Inflammatory macrophage (primary cell): Measurements from ENCODE around the gene PAX8.

Source experiments
- DNase-seq, 2 donors: peaks; one replicate each; pipeline ENCODE4 v3.0.0-alpha.2; 2020 to 2022

The PAX8 gene

DNA sequence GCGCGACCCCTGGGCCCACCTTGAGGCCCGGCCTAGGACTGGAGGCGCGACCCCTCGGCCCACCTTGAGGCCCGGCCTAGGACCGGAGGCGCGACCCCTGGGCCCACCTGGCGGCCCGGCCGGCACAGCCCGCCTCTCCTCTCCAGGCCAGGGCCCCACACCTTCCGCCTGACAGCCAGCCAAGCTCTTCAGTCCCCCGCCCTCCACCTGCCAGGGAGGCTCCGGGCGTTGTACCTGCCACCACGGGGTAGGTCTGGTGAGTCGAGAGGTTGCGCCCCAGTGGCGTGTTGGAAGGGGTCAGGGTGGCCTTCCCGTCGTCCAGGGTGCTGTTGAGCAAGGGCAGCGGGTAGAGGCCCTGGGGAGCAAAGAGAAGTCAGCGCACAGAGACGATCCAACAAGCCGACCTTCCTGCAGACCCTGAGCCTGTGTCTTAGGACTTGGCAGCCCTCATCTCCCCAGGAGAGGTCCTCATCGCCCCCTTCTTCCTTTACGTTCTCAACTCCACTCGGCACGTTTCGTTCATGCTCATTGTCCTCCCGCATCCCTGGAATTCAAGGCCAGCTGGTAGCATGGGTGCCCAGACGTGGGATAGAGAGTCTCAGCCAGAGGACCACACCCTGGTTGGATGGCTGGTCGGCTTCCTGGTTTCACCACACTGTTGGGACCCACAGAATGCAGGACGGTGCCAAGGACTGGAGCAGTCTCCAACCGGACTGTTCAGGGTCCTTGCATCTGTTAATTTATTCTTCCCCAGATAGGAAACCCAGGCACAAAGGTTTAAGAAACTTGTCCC is 42.2 kb downstream of the PAX8 start:
- DNase-seq, result no peak

DNA sequence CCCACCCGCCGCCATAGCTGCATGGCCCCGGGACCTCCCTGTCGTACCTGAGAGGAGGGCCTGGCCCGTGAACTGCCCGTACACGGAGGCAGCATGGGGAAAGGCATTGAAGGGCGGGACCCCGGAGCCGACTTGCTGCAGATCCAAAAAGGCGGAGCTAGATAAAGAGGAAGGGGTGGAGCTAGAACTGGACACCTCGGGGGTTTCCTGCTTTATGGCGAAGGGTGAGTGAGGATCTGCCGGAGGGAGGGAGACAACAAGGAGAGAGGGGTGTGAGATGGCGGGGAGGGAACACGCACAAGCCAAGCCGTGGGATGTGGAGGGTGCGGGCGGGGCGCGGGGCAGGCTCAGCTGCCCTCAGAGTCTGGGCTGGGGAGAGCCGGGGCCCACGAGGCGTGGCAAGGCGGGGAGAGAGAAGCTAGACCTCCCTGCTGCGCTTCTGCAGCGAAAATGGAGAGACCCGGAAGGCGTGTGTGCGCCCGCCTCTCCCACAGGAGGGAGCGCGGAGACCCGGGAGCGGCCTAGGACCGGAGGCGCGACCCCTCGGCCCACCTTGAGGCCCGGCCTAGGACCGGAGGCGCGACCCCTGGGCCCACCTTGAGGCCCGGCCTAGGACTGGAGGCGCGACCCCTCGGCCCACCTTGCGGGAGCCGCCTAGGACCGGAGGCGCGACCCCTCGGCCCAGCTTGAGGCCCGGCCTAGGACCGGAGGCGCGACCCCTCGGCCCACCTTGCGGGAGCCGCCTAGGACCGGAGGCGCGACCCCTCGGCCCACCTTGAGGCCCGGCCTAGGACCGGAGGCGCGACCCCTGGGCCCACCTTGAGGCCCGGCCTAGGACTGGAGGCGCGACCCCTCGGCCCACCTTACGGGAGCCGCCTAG is 43.1 kb downstream of the PAX8 start:
- peak; percentile 38 to 44 for DNase-seq

DNA sequence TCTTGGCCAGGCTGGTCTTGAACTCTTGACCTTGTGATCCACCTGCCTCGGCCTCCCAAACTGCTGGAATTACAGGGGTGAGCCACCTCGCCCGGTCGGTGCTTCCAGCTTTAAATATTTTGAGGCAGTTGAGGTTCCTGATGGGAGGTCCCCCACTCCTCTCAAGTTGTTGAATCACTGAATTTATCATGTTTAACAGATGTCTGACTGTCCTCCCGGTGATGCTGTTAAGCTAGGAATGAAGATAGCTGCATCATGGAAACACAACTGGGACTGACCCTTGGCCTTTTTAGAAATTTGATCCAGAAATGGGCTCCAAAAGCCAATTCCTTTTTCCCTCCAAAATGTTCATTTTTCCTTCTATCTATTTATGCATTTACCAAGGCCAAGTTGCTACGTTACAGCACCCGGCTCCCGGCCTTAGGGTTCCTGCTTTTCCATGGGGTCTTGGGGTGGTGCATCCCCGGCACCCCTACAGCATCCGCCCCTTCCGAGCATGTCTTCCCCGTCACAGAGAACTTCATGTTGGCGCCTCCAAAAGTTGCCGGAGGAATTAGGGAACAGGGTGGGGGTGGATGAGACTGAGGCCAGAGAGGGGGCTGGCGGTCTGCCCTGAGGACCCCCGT is 43.9 kb downstream of the PAX8 start:
- no peak for DNase-seq

- peak in 1 of 2 donors; percentile 65 for DNase-seq
These were observed 44.8 kb downstream of the PAX8 start for GRCh38 chr2:113233593-113234550.

DNA sequence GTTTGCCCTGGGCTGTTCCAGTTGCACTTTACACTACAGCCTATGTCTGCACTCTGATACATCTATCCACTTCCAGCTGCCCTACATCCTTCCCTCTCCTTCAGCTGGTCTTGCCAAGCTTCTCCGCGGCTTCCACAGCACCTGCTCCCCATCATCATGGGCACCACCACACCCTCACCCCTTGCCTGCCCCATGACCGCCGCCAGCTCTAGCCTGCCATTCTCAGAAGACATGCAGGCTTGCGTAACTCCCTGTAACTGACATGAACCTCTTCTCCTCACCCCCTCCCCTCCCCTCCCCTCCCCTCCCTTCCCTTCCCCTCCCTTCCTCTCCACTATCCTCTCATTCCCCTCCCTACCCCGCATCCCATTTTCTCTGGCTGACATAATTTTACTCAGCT is 46.0 kb downstream of the PAX8 start:
- no peak for DNase-seq

GRCh38 chr2:113232123-113232522 is 46.6 kb downstream of the PAX8 start:
- no peak for DNase-seq

DNA sequence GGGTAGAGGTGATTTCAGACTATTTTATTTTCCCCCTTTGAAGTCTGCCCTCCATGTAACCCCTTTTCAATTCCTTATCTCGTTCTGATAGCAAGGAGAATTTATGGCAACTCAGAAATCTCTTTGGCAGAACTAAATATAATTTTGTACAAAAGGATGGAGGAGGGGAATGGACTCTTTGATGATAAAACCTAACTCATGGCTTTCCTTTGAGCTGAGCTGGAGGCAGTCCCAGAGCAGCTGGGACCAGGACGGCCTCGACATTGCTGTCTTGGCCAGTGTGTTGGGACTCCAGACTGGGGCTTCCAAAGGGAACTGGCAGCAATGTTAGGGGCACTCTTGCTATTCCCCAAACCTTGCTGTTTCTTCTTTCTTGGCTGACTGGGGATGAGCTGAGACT is 47.7 kb downstream of the PAX8 start:
- DNase-seq, result no peak

- DNase-seq, result peak; percentile 76 to 88
These were observed 48.2 kb downstream of the PAX8 start for GRCh38 chr2:113230531-113230930.

GRCh38 chr2:113229795-113230194 is 48.9 kb downstream of the PAX8 start:
- no peak for DNase-seq

DNA sequence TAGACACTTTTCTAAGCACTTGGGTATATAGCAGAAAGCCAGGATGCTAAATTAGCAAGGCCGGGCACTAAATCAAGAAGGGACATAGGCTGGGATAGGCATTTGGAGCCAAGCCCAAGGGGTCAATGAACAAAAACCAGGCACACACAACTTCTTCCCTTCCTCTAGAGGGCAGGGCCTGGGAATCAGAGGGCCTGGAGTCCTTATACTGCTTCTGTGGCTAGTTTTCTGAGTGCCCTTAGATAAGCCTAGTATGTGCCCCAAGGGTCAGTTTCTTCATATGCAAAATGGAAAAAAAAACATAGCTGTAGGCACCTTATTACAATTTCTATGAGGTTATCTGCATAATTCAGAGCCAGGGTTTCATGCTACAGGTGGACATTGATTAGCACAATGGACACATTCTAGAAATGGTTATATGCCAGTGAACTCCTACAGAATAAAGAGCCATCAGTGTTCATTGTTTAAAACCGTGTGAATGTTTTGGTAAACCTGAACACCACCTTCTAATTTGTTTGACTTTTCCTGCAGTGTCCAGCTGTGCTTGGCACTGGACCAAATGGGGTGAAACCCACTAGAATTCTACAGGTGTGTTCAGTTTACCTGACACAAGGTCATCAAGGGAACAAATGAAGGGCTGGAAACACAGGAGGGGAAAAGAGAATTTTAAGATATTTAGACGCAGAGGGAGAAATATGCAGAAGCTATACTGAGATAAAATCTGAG is 49.6 kb downstream of the PAX8 start:
- no peak for DNase-seq

DNA sequence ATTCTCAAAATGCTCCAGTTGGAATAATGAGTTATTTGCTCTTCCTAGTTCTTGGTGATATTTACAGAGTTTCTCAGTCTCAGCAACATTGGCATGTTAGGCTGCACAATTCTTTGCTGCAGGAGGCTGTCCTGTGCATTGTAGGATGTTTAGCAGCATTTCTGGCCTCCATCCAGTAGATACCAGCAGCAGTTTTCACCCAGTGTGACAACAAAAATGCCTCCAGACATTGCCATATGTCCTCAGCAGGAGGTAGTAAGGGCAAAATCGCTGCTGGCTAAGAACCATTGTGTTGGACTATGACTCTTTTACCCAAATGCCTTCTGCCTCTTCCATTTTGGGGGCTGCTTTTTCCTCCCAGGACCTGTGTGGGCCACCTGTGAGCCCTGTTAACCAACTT is 50.4 kb downstream of the PAX8 start:
- no peak for DNase-seq

DNA sequence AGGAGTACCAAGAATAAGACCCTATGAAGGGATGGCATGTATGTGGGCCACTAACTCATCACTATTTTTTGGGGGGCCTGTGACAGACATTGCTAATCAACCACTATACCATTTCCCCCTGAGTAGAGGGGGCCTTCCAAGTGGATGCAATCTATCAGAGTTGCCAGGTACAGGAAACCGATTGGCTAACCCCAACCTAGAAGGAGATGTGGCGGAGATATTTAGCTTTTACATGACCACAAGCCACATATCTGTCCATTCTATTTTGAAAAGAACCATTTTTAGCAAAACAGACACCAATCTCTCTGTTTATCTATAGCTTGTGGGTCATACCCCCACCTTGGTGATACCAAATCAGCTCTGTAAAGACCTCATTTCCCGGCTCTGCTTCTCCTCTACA is 51.0 kb downstream of the PAX8 start:
- DNase-seq, result no peak

GRCh38 chr2:113227290-113227689 is 51.4 kb downstream of the PAX8 start:
- no peak for DNase-seq

DNA sequence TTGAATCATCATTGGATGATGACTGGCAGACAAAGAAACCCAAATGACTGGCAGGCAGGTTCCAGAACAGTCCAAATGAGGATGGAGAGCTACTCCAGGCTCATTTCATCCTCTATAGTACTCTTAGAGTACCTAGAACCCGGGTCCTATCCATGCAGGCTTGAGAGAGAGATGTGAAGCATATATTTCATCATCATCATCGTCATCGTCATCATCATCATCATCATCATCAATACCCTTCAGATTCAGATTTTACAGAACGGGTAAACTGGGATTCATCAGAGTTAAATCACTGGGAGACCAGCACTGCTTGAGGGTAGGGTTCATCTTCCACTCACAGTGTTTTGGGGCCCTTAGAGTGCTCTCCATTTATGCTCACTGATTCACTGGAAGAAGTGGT is 52.3 kb downstream of the PAX8 start:
- no peak for DNase-seq

DNA sequence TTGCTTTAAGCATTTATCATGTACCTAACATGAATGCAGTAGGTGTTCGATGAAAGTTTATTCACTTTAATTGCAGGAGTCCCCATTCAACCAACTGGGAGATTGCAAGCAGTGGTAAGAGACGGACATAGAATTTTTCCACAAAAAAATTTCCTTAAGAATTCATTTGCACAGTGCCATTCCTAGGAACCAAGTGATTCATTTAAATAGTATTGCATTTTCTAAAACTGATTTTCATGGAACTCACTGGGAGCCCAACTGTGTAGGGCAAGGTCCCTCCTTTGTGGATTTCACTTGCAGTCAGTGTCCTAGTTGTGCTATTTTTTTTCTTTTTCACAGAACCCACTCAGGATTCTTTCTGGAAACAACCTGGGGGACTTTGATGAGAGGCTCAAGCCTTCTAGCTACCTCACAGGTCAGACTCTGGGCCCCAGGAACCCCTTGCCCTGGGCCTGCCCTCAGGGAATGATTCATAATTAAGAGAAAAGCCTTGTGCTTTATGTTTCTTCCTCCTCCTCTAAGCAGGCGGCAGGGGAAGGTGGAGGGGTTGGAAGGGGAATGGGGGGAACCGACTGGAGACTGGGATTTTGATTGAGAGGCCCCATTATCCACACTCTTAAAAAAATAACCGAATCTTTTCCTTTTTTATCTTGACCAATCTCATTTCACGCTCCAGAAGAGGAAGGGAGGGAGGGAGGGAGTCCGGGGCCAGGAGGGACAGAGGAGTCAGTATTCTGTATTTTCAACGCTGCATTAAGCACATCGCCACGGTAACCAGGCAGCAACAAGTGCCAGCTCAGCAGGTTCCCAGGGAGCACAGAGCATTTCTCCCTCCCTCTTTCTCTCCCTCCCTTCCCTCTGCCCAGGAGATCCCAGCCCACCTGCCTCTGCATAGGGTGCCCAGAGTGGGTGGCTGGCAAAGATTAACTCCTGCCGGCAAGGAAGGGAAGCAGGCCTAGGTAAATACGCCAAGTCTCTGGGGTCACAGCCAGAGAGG is 53.2 kb downstream of the PAX8 start:
- DNase-seq, result no peak

- DNase-seq, result no peak
These were observed 54.0 kb downstream of the PAX8 start for GRCh38 chr2:113224647-113225236.

DNA sequence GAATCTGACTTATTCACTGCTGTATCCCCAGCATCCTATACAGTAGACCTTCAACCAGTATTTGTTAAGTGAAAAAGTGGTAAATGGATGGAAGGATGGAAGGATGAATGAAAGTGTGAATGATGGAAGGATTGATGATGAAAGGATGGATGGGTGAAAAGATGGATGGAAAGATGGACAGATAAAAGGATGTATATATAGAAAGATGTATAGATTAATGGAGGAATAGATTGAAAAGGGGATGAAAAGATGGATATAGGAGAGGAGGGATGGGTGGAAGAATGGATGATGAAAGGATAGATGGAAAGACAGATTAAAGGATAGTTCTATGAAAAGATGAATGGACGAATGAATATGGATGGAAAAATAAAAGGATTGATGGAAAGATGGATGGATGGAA is 54.9 kb downstream of the PAX8 start:
- DNase-seq, result no peak

- DNase-seq, result no peak
These were observed 56.9 kb downstream of the PAX8 start for GRCh38 chr2:113221846-113222245.

- no peak for DNase-seq
These were observed 57.6 kb downstream of the PAX8 start for GRCh38 chr2:113220970-113221708.
